GM18861 (cell line): ENCODE results near the gene CD151.

Experiments
- ATAC-seq: cut with Tn5 transposase; IDR thresholded peaks from one replicate; pipeline ENCODE4 v1.9.1; 2021; ENCODE audit not compliant: unreplicated experiment

CD151 gene

GRCh38 chr11:855330-855674 lies 22.6 kb downstream of the CD151 start:
- ATAC-seq: no peak

DNA sequence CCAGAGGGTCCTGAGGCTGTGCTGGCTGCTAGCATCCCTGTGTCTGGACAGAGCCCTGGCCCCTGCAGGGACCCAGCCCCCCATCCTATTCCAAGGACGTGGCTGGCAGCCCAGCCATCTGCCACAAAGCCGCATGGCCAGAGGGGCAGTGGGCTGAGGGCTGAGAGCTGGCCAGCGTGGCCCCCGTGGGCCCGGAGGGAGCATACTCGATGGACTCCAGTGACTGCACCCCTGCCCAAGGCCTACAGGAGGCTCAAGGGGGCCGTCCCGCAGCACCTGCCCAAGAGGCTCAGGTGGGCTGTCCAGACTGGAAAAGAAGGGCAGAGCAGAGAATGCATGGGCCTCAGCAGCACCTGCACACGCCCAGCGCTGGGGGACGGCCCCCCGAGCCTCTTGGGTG lies 23.0 kb downstream of the CD151 start:
- no peak for ATAC-seq

DNA sequence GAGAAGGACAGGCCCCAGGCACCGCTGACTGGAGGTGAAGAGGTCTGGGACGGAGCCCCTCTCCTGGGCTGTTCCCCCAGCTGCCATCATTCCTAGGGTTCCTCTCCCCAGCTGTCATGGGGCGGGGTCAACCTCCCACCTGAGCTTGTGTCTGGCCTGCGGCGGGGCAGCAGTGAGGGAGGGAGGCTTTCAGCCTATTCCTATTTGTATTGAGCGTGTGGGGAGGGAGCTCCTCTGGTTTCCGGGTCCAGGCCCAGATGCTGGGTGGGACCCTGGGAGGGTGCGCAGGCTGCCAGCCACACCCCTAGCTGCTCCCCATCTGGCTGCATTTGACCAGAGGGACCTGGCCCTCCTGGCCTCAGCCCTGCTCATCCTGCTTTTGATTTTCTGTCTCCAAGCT lies 23.6 kb downstream of the CD151 start:
- ATAC-seq: no peak

GRCh38 chr11:858053-858761 lies 25.5 kb downstream of the CD151 start:
- ATAC-seq: no peak

GRCh38 chr11:858762-859339 lies 26.1 kb downstream of the CD151 start:
- no peak for ATAC-seq

DNA sequence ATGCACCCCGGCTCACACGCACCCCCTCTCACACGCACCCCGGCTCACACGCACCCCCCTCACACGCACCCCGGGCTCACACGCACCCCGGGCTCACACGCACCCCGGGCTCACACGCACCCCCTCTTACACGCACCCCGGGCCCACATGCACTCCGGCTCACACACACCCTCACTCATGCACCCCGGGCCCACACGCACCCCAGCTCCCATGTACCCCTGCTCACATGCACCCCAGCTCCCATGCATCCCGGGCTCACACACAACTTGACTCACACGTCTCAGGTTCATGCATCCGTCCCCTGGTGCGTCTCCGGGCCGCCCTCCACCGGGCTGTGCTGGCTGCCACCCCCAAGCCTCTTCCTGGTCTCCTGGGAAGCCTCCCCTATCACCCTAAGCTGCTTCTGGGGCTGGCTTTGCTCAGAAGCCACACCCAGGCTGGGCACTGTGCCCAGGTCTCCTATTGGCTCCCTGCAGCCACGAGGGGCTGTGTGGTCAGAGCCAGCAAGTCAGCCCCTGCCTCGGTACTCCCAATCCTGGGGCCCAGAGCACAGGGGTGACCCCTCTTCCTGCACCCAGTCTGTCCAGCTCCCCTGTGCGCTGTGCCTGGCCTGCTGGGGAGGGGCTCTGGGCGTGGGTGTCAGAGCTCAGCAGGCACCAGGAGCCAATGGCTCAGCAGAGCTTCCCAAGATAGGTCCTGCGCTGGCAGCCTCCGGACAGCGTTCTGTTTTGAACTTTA lies 26.8 kb downstream of the CD151 start:
- ATAC-seq: no peak

GRCh38 chr11:860234-861104 lies 27.7 kb downstream of the CD151 start:
- ATAC-seq: no peak

DNA sequence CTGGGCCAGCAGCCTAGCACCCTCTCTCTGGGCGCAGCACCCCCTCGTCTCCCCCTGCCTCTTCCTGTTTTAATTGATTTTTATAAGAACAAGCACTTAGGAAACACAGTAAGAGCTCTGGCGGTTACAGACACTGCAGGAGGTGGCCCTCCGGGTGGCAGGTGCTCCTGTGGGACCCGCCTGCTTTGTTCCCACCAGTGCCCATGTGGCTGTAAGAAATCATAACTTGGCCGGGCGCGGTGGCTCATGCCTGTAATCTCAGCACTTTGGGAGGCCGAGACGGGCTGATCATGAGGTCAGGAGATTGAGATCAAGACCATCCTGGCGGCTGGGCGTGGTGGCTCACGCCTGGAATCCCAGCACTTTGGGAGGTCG lies 28.3 kb downstream of the CD151 start:
- ATAC-seq: no peak

DNA sequence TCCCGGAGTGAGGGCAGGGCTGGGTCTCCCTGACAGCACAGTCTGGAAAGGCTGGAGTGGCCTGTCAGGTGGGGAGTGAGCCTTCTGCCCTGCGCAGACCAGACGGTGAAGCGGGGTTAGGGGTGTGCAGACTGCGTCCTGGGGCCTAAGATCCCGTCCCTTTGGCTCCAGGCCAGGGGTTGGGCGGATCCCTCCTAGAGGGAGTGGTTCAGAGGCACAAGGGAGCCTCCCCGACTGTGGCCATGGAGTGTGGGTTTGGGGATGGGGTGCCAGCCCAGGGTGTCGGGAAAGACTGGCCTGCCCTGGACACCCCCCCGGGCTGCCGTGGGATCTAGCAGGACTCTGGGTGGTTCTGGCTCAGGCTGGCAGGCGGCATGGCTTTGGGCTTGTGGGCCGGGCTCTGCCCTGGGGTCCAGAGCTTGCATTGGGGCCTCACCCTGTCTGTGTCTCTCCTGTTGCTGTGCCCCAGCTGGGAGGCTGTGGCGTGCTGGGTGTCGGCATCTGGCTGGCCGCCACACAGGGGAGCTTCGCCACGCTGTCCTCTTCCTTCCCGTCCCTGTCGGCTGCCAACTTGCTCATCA lies 29.4 kb downstream of the CD151 start:
- no peak for ATAC-seq

- ATAC-seq: no peak
These were observed 29.9 kb downstream of the CD151 start for GRCh38 chr11:862696-863022.

DNA sequence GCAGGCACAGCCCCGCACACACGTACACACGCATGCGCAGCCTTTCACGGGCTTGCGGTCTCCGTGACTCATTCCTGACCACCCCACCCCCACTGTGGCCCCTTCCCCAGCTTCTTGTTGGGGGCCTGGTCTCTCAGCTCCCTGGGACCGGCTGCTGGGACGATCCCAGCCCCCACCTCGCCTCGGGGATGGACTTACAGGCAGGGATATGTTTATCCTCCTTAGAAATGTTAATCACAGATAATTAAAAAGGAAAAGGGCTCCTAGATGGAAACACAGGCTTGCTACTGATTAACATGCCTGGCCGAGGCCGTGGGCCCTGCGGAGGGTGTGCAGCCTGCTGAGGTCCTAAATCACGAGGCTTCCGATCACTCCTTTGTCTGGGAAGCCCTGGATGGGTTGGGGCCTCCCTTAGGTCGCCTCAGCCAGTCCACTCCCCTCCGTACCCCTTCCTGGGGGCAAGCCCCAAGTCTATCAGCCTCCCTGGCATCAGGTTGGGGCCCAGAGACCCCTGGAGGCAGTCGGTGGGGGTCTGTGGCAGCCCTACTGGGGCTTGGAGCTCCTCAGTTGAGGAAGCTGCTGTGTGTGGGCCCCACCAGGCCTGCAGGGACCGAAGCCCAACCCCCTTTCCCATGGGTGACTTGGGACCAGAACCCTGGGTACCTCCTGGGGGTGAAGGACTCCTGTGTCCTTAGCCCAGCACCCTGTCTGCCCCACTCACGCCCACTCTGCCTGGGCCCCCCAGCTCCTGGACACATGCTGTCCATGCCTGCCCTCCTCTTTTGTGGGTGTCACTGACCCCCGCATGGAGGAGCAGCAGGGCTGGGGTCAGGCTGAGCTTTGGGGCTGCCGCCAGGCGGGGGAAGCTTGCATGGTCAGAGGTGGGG lies 30.5 kb downstream of the CD151 start:
- no peak for ATAC-seq

GRCh38 chr11:863910-864827 lies 31.4 kb downstream of the CD151 start:
- no peak for ATAC-seq

- ATAC-seq: no peak
These were observed 32.1 kb downstream of the CD151 start for GRCh38 chr11:864898-865297.

GRCh38 chr11:865462-866430 lies 33.0 kb downstream of the CD151 start:
- ATAC-seq: no peak

GRCh38 chr11:866481-866880 lies 33.7 kb downstream of the CD151 start:
- ATAC-seq: no peak

- no peak for ATAC-seq
These were observed 35.2 kb downstream of the CD151 start for GRCh38 chr11:867856-868358.

GRCh38 chr11:868394-868793 lies 35.6 kb downstream of the CD151 start:
- no peak for ATAC-seq

DNA sequence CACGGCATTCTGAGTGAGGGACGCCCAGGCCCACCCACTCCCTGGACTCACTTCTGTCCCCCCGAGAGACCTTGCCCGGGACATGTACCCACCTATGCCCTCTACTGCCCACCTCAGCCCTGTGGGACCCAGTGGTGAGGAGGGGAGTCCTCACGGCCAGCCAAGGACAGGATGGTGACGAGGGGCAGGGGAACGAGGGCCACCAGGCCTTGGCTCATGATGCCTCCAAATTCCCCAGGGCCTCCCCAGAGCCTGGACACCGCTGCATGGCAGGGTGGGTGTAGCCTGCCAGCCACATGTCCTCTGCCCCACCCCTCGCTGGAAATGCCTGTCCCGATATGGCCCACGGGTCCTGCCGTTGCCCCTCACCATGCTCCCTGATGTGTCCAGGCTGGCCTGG lies 36.0 kb downstream of the CD151 start:
- ATAC-seq: no peak
